CD4-positive, alpha-beta T cell (primary cell): ENCODE measurements around the gene GPRIN1. TPM values are rescaled to one million over a fixed set of nuclear protein-coding genes. Genes with fewer than 3 reads are reported as not detected.
A peak's percentile ranks its signal among the peaks of the same experiment; 100 is the strongest.

Experiments
- ATAC-seq: fragments of 200-7000 bp; cut with Tn5 transposase; one replicate; pipeline ENCODE4 v1.10.0; 2022; ENCODE audit warnings: mild to moderate bottlenecking; ENCODE audit not compliant: poor library complexity
- CTCF ChIA-PET: fragments of 350-600 bp; sonication (Branson Sonifier 250); formaldehyde crosslinking; loops from one replicate; lab custom pipeline; 2021; ENCODE audit warnings: antibody characterized with exemption, inconsistent platforms; lab: Charles Lee
- POLR2A ChIA-PET: fragments of 350-600 bp; sonication (Branson Sonifier 250); formaldehyde crosslinking; loops from one replicate; lab custom pipeline; 2021; ENCODE audit warnings: antibody characterized with exemption, inconsistent platforms; lab: Charles Lee
- DNase-seq, 14 experiments: peaks; one replicate each; pipeline ENCODE4 v3.0.0-alpha.2; 2013 to 2020; ENCODE audit warnings: mixed read lengths in 2 of 14
- H3K27ac ChIP-seq, 2 donors: one replicate each; pipeline versions ENCODE4 v1.5.1 to v1.7.0; 2013; ENCODE audit warnings: low read length in 2 of 2, low read depth in 1 of 2, mild to moderate bottlenecking in 1 of 2
- H3K27me3 ChIP-seq, 2 experiments: 1 replicate in 1 of 2; 2 replicates in 1 of 2; pipeline versions ENCODE4 v1.6.1 to v1.7.0; 2013; ENCODE audit warnings: low read length in 2 of 2, control low read depth in 1 of 2, mild to moderate bottlenecking in 1 of 2, moderate library complexity in 1 of 2; ENCODE audit not compliant: insufficient read depth in 2 of 2, control insufficient read depth in 1 of 2
- H3K36me3 ChIP-seq: one replicate; pipeline ENCODE4 v1.6.1; 2013; ENCODE audit warnings: low read length, control low read depth; ENCODE audit not compliant: insufficient read depth
- H3K4me1 ChIP-seq: one replicate; pipeline ENCODE4 v1.6.1; 2013; ENCODE audit warnings: low read length, control low read depth; ENCODE audit not compliant: insufficient read depth
- H3K4me3 ChIP-seq: one replicate; pipeline ENCODE4 v1.5.1; 2013; ENCODE audit warnings: mild to moderate bottlenecking, low read length, moderate library complexity
- H3K9me3 ChIP-seq, 2 experiments: 1 replicate in 1 of 2; 2 replicates in 1 of 2; pipeline versions ENCODE4 v1.6.1 to v1.7.0; 2013; ENCODE audit warnings: low read length in 2 of 2, mild to moderate bottlenecking in 2 of 2, control low read depth in 1 of 2, moderate library complexity in 1 of 2; ENCODE audit not compliant: control insufficient read depth in 1 of 2, insufficient read depth in 1 of 2
- H3K27ac Mint-ChIP-seq: one replicate; pipeline ENCODE4 v1.8.0; 2020; ENCODE audit warnings: mixed read lengths
- H3K27me3 Mint-ChIP-seq: one replicate; pipeline ENCODE4 v1.8.0; 2021; ENCODE audit warnings: mixed read lengths
- H3K36me3 Mint-ChIP-seq: one replicate; pipeline ENCODE4 v1.8.0; 2021; ENCODE audit warnings: low read depth, mixed read lengths
- H3K4me1 Mint-ChIP-seq: one replicate; pipeline ENCODE4 v1.8.0; 2021; ENCODE audit warnings: low read depth, mixed read lengths
- H3K4me3 Mint-ChIP-seq: one replicate; pipeline ENCODE4 v1.8.0; 2020; ENCODE audit warnings: mild to moderate bottlenecking, mixed read lengths
- H3K9me3 Mint-ChIP-seq: one replicate; pipeline ENCODE4 v1.8.0; 2020; ENCODE audit warnings: mixed read lengths
- intact Hi-C, 2 experiments: fragments of 100-400 bp; cut with DNase I in 1 of 2; cut with micrococcal nuclease in 1 of 2; formaldehyde crosslinking; loops; one replicate each; pipeline versions ENCODE4 v1.15.1 to v1.9.0; 2023 to 2025; cut with DNase I, micrococcal nuclease
- total RNA-seq, 174 experiments: library from RNA in 2 of 174; stranded (reverse) in 2 of 174; gene quantifications; one replicate each; pipeline ENCODE4 v1.2.3 and lab custom pipeline; 2021 to 2026
- TF ChIP-seq, protein P1 (sequence below): fragments of 200-600 bp; IDR thresholded peaks from one replicate; pipeline ENCODE4 v1.8.0; 2022; ENCODE audit warnings: antibody characterized with exemption, mild to moderate bottlenecking

GPRIN1 gene
- total RNA-seq, 2 experiments from 2014 or later: 0.22 to 0.36 TPM

GRCh38 chr5:176631383-176632200 lies 21.6 kb upstream of the GPRIN1 start:
- Mint-ChIP-seq H3K27me3 (peaks cover 87% of the 10 kb centered on the region), H3K9me3 (no peaks in the 10 kb centered on the region), H3K4me1 (peaks cover 9% of the 10 kb centered on the region), H3K36me3 (no peaks in the 10 kb centered on the region), H3K4me3 (no peak overlapping the region), H3K27ac (no peak overlapping the region)
- H3K4me3 ChIP-seq: no peak overlapping the region
- H3K4me1 ChIP-seq: peaks cover 15% of the 10 kb centered on the region
- intact Hi-C loops: no loop called here
- no peak for ATAC-seq
- ChIA-PET CTCF (interaction anchor here (1.5 kb wide), 1 partner anchor 26 kb away, joined by 4 read pairs; no protein-coding TSS in a partner anchor), POLR2A (interaction anchor here (1.5 kb wide), 1 partner anchor 10 kb away, joined by 3 read pairs; no protein-coding TSS in a partner anchor)
- no peak for DNase-seq
- TF ChIP-seq, protein P1, sequence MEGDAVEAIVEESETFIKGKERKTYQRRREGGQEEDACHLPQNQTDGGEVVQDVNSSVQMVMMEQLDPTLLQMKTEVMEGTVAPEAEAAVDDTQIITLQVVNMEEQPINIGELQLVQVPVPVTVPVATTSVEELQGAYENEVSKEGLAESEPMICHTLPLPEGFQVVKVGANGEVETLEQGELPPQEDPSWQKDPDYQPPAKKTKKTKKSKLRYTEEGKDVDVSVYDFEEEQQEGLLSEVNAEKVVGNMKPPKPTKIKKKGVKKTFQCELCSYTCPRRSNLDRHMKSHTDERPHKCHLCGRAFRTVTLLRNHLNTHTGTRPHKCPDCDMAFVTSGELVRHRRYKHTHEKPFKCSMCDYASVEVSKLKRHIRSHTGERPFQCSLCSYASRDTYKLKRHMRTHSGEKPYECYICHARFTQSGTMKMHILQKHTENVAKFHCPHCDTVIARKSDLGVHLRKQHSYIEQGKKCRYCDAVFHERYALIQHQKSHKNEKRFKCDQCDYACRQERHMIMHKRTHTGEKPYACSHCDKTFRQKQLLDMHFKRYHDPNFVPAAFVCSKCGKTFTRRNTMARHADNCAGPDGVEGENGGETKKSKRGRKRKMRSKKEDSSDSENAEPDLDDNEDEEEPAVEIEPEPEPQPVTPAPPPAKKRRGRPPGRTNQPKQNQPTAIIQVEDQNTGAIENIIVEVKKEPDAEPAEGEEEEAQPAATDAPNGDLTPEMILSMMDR: no peak
- peaks cover 0 to 16% of the 10 kb centered on the region in 2 experiments for H3K9me3 ChIP-seq
- H3K27ac ChIP-seq: no peak overlapping the region
- no peaks in the 10 kb centered on the region for H3K36me3 ChIP-seq
- H3K27me3 ChIP-seq: peaks cover 67 to 71% of the 10 kb centered on the region in 2 experiments

- peak overlapping the region; percentile 46 for H3K4me3 Mint-ChIP-seq
- Histone ChIP-seq H3K27me3 (peaks cover 72 to 73% of the 10 kb centered on the region in 2 experiments), H3K9me3 (peaks cover 0 to 16% of the 10 kb centered on the region in 2 experiments), H3K36me3 (no peaks in the 10 kb centered on the region), H3K4me1 (peaks cover 15% of the 10 kb centered on the region), H3K27ac (no peak overlapping the region), H3K4me3 (no peak overlapping the region)
- no peak overlapping the region for H3K27ac Mint-ChIP-seq
- ATAC-seq (no peak), DNase-seq (no peak)
- ChIA-PET POLR2A (interaction anchor here (0.7 to 1.5 kb wide), 2 partner anchors 9 to 16 kb away, joined by 3 read pairs; no protein-coding TSS in a partner anchor), CTCF (no interaction called here)
- TF ChIP-seq, protein P1: no peak
- H3K36me3 Mint-ChIP-seq: no peaks in the 10 kb centered on the region
- H3K4me1 Mint-ChIP-seq: peaks cover 9% of the 10 kb centered on the region
- H3K27me3 Mint-ChIP-seq: peaks cover 88% of the 10 kb centered on the region
- H3K9me3 Mint-ChIP-seq: no peaks in the 10 kb centered on the region
- intact Hi-C loops: no loop called here
These were observed 20.8 kb upstream of the GPRIN1 start for GRCh38 chr5:176630681-176631222.

DNA sequence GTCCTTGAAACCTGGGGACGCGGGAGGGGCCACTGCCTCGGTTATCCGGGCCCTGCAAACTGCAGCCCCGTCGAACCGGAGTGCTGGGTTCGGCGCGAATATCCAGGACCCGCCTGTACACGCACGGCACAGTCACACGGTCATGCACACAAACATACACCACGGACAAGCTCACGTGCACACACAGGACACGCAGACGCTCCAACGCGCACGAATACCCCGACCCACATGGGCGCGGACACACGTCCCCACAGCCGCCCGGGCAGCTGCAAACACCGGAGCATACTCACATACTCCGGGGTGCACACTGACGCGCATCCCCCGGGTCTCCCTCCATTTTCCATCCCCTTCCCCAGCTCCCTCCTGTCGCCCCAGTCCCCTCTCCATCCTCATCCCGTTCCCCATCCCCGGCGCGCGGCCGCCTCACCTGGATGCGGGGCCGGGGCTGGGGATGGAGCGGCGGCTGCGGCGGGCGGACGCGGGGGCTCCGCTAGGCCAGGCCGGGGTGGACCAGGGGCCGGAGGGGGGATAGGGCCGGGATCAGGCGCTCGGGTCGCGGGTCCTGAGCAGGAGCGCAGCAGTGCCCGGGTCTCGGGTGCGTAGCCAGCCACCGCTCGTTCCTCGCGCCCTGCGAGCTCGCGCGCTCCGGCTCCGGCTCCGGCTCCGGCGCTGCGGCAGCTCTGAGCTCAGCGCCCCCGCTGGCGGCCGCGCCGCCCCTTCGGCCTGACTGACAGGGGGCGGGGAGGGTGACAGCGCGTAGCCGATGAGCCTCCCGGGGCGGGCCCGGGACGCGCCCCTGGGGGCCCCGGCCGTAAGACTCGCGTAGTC lies 20.1 kb upstream of the GPRIN1 start, which contains the start of the genes EIF4E1B and SNCB:
EIF4E1B (plus strand) TSS at position 823 of the 828 bp plus-strand sequence. CDS start 12,113 bp downstream, outside the sequence.
SNCB (minus strand) TSS at position 682 of the 828 bp plus-strand sequence. CDS start 880 bp downstream, outside the sequence.
- no peak within 1 kb of the TSS for H3K27ac Mint-ChIP-seq
- TF ChIP-seq, protein P1: no peak

More for the DNA sequence above, 20.1 kb upstream of the GPRIN1 start, which contains the start of the genes EIF4E1B and SNCB:
- Mint-ChIP-seq H3K4me1 (peaks cover 9% of the 10 kb centered on the region), H3K9me3 (no peaks in the 10 kb centered on the region), H3K4me3 (peak within 1 kb of the TSS; percentile 46), H3K36me3 (no peaks in the 10 kb centered on the region), H3K27me3 (peaks cover 85% of the 10 kb centered on the region)
- ATAC-seq: peak; percentile 75
- H3K4me1 ChIP-seq: peaks cover 15% of the 10 kb centered on the region
- peaks cover 0 to 13% of the 10 kb centered on the region in 2 experiments for H3K9me3 ChIP-seq
- H3K27me3 ChIP-seq: peaks cover 69 to 70% of the 10 kb centered on the region in 2 experiments
- no peaks in the 10 kb centered on the region for H3K36me3 ChIP-seq
- intact Hi-C loops: no loop called here
- H3K4me3 ChIP-seq: peak within 1 kb of the TSS; percentile 12
- ChIA-PET POLR2A (interaction anchor here (0.7 to 1.5 kb wide), 2 partner anchors 9 to 17 kb away, joined by 3 read pairs; no protein-coding TSS in a partner anchor), CTCF (interaction anchor here (0.6 kb wide), 1 partner anchor 50 kb away, joined by 3 read pairs; no protein-coding TSS in a partner anchor)
- peak in 8 of 14 experiments; percentile 31 to 57 (median 46) for DNase-seq
- H3K27ac ChIP-seq: no peak within 1 kb of the TSS
